GM13977 (cell line): Measurements from ENCODE around the gene GRM4.

Experiments
- DNase-seq: peaks from one replicate; pipeline ENCODE4 v3.0.0; 2012; ENCODE audit warnings: low spot score
- in situ Hi-C: fragments of 300-500 bp; cut with MboI; formaldehyde crosslinking; loops from one replicate; pipeline ENCODE4 v1.12.0; 2022; ENCODE audit warnings: low sequenced_read_pairs, low pct_unique_long_range_greater_than_20kb, mixed read lengths, inconsistent platforms; ENCODE audit not compliant: unreplicated experiment
- TF ChIP-seq, protein P1 (sequence below): IDR thresholded peaks from 2 replicates; pipeline ENCODE4 v1.5.1; 2012; ENCODE audit warnings: mild to moderate bottlenecking, control low read depth; ENCODE audit not compliant: insufficient read depth; ENCODE audit errors: extremely low read depth, missing control alignments

The GRM4 gene

DNA sequence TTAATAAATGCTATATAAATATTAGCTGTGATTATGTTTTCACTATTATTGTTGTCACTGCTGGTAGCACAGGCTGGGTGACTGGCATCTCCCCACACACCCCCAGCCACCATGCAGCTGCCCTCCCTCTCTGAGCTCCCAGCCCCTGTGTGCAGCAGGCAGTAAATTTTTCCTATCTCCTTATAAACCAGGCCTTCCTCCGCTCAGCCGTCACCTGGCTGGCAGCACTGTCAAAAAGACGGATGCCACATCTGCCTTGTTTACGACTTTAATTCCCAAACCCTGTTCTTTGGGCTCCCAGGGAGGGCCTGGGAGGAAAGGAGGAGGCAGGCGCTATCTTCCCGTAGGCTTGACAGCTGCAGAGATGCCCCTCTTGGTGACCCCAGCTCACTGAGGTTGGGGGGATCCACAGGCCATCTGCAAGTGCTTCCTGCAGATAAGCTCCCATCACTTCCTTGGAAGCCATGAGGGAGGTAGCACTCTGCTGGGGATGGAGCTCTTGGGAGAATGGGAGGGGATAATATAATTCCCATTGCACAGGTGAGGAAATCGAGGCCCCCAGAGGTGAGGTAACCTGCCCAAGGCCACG lies 94.5 kb downstream of the GRM4 start:
- in situ Hi-C loops, result no loop called here
- TF ChIP-seq, protein P1, sequence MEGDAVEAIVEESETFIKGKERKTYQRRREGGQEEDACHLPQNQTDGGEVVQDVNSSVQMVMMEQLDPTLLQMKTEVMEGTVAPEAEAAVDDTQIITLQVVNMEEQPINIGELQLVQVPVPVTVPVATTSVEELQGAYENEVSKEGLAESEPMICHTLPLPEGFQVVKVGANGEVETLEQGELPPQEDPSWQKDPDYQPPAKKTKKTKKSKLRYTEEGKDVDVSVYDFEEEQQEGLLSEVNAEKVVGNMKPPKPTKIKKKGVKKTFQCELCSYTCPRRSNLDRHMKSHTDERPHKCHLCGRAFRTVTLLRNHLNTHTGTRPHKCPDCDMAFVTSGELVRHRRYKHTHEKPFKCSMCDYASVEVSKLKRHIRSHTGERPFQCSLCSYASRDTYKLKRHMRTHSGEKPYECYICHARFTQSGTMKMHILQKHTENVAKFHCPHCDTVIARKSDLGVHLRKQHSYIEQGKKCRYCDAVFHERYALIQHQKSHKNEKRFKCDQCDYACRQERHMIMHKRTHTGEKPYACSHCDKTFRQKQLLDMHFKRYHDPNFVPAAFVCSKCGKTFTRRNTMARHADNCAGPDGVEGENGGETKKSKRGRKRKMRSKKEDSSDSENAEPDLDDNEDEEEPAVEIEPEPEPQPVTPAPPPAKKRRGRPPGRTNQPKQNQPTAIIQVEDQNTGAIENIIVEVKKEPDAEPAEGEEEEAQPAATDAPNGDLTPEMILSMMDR, result no peak
- DNase-seq, result no peak

DNA sequence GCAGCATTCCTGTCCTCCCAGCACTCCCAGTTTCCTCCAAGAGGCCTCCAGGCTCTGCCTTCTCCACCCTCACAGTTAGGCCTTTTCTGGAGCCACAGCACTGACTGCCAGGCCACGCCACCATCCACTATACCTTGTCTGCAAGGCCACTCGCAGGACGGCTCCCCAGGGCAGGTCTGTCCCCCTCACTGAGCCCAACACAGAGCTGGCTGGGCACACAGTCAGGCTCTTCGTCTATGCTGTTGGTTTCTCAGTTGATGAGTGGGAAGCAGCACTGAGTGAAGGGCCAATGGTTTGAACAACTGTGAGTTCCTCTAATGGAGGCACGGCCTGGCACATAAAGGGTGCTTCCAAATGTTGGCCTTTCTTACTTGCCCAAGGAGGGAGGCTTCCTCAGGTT lies 95.2 kb downstream of the GRM4 start:
- DNase-seq, result no peak
- in situ Hi-C loops, result no loop called here

DNA sequence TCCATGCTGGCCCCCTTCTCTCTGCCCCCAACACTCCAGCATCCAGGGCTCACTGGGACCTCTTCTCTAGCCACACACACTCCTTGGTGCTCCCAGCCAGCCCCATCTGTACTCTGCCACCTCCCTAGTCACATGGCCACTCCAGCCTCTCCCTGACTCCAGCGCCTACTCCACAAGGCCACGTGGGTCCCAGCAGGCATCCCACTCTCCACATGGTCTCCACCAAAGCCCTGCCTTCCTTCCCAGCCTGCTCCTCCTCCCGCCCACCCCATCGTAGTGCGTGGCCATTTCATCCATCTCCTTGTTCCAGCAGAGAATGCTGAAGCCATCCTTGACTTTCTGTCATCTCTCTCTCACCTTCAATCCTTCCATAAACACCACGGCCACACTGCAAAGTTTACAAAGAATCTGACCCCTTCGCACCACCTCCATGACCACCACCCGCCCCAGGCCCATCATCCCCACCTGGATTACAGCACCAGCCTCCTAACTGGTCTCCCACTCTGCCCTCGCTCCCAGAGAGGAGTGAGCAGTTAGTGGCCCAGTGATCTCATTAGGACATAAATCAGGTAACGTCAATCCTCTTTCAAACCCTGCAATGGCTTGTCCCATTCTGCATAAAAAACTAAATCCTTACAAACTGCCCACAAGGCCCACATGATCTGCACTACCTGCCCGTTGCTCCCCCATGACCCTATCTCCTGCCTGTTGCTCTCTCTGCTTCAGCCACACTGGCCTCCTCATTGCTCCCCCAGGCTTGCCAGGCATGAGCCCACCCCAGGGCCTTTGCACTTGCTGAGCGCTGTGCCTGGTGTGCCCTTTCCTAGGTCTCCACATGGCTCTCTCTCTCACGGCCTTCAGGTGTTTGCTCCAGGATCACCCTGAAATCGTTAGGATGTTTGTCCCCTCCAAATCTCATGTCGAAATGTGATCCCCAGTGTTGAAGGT lies 96.2 kb downstream of the GRM4 start:
- DNase-seq, result no peak
- TF ChIP-seq, protein P1, result no peak
- in situ Hi-C loops, result loop anchor here (25.0 kb wide), 1 partner anchor 262 kb away; the partner anchor contains the start of gene LEMD2

More for the DNA sequence above, 95.2 kb downstream of the GRM4 start:
- TF ChIP-seq, protein P1, result no peak

DNA sequence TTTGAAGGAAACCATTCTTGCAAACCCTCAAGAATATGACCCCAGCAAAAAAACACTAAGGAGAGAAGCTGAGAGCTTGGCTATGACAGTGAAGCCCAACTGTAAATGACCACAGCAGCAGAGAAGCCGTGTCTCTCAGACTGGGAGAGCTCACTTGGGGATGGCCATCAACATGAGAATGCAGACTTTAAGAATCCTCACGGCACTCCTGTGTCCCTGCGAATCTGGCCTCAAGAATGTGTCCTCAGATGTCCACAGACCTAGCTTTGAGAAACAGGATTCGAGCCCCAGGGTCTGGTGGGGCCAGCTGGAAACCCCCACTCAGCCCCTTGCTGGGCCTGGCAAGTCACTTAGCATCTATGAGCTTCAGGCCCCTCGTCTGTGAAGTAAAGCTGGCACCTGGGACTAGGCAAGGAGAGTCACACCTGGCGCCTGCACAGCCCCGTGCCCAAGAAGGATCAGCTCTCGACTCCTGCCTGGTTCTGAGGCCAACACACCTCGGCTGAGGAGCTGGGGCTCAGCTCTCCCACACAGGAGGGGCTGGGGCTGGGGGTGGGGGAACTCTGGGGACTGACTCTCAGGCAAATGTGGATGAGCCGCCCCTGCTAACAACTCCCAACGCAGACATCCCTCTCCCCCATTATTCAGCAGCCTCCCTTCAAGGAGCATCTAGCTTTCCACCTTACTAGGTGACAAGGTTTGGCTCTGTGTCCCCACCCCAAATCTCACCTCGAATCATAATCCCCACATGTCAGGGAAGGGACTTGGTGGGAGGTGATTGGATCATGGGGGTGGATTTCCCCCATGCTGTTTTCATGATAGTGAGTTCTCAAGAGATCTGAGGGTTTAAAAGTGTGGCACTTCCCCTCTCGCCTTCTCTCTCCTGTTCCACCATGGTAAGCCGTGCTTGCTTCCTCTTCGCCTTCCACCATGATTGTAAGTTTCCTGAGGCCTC lies 97.7 kb downstream of the GRM4 start:
- DNase-seq, result no peak
- TF ChIP-seq, protein P1, result no peak
- in situ Hi-C loops, result loop anchor here (25.0 kb wide), 1 partner anchor 261 kb away; the partner anchor contains the start of gene LEMD2

DNA sequence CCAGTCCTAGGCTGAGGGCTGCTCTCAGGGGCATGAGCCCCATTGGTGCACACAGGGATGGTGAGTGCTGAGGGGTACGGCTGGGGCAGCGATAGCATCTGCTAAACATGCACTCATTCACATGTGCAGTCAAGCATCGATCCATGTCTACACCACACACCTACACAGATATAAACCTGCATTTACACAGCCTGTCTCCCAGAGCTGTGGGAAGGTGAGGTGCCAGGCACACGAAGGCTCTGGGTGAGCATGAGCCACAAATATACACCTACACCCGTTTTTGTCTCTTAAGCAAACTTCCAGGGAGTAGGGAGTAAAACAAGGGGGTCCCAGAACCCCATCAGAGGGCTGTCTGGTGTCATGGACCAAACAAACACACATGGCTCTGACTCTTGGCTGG lies 99.3 kb downstream of the GRM4 start:
- TF ChIP-seq, protein P1, result no peak
- in situ Hi-C loops, result loop anchor here (25.0 kb wide), 1 partner anchor 259 kb away; the partner anchor contains the start of gene LEMD2

DNA sequence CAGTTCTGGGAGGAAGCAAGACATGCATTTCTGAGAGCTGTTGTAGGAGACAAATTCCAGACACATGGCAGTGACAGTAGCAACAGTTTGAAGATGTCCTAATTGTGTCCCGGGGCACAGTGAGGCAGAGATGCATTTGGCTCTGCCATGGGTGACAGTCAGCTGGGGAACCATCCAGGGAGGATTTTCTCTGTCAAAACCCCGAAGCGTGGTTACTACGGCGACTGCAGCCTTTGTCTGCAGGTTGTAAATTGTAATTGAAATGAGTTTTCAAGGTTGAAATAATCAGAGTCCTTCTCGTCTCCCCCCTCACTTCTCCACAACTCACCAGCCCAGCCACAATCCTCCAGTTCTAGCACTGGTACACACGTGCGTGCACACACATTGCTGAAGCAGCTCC lies 100.1 kb downstream of the GRM4 start:
- in situ Hi-C loops, result loop anchor here (25.0 kb wide), 1 partner anchor 258 kb away; the partner anchor contains the start of gene LEMD2
- TF ChIP-seq, protein P1, result no peak
- DNase-seq, result no peak

More for the DNA sequence above, 99.3 kb downstream of the GRM4 start:
- DNase-seq, result no peak
